MV-4-11 (cell line): ENCODE results near the gene CAPN5.

ENCODE experiments used
- DNase-seq: peaks from one replicate; lab custom pipeline; 2025; lab: John Stamatoyannopoulos, UW

The CAPN5 gene

GRCh38 chr11:77100166-77101042, 33.6 kb downstream of the CAPN5 start:
- DNase-seq = no peak

DNA sequence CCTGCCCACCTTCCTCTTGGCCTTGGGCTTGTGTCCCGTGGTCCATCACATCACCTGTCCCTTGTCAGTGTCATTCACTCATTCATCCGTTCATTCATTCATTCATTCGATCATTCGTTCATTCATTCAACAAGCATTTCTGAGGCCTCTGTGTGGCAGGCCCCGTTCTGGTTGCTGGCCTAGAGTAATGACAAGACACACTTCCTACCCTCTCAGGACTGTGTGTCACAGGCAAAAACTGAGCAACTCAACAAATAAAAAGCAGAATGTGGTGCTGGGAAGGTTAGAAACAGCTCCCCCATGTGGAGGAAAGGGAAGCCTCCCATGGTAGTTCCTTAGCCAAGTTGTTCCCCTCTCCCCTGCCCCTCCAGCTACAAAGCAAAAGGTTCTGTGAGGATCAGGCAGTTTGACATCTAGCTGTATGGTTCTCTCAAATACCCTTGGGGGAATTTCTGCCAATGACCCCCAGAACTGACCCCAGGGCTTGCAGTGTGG, 34.3 kb downstream of the CAPN5 start:
- DNase-seq = peak; percentile 29

DNA sequence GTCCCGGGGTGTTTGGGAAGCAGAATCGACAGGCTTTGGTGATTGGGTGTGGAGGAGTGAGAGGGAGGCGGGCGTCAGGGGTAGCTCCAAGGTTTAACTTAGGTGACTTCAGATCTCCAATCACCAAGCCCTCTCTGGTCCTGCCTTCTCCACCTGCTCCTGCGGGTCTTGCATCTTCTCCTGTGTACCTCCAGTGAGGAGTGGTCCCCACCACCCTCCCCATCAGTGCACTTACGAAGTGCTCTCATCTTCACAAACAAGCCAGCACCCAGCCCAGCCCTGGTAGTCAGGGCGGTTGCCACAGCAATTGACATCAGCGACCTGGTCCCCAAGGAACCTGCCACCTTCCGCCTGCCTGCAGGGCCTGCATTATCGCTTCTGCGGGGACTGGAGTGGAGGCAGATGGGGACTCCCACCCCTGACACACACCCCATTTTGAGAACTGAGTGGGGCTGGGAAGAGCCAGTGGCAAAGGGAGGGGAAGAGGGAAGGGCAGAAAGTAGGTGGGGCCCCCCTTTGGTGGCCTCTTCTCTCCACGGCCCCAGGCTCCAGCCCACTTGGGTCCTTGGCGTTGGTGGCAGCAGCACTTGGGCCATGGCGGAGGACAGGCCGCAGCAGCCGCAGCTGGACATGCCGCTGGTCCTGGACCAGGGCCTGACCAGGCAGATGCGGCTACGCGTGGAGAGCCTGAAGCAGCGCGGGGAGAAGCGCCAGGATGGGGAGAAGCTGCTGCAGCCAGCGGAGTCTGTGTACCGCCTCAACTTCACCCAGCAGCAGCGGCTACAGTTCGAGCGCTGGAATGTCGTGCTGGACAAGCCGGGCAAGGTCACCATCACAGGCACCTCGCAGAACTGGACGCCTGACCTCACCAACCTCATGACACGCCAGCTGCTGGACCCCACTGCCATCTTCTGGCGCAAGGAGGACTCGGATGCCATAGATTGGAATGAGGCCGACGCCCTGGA, 35.8 kb downstream of the CAPN5 start, which contains the start of gene OMP:
Gene OMP (plus strand): TSS at position 595 of the 965 bp plus-strand sequence. CDS start 0 bp downstream, at position 595.
- DNase-seq = no peak

- DNase-seq = no peak
These were observed 36.5 kb downstream of the CAPN5 start for GRCh38 chr11:77103319-77103718.

DNA sequence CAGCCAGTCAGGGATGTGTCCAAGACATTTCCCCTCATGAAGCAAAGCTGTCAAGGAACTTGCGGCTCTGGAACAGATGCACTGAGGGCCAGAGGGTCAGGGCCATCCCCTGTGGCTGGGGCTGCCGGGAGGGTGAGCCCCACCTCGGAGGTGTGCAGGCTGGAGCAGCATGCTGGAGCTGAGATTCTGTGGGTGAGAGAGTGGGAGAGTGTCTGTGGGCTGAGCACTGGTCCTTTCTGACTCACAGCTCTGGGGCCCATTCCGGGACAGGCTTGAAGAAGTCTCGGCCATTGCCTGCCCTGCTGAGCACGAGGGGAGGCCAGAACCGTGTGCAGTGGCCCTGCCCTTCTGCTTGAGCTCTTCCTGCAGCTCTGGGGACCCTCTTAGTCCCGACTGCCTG, 38.0 kb downstream of the CAPN5 start:
- no peak for DNase-seq

GRCh38 chr11:77106321-77106720, 39.5 kb downstream of the CAPN5 start:
- DNase-seq = peak; percentile 33

GRCh38 chr11:77106759-77107158, 40.0 kb downstream of the CAPN5 start:
- no peak for DNase-seq

- DNase-seq = no peak
These were observed 41.2 kb downstream of the CAPN5 start for GRCh38 chr11:77107950-77108349.

GRCh38 chr11:77108436-77108835, 41.7 kb downstream of the CAPN5 start:
- no peak for DNase-seq

GRCh38 chr11:77109236-77110019, 42.7 kb downstream of the CAPN5 start:
- DNase-seq = no peak

GRCh38 chr11:77110836-77111235, 44.1 kb downstream of the CAPN5 start:
- no peak for DNase-seq

DNA sequence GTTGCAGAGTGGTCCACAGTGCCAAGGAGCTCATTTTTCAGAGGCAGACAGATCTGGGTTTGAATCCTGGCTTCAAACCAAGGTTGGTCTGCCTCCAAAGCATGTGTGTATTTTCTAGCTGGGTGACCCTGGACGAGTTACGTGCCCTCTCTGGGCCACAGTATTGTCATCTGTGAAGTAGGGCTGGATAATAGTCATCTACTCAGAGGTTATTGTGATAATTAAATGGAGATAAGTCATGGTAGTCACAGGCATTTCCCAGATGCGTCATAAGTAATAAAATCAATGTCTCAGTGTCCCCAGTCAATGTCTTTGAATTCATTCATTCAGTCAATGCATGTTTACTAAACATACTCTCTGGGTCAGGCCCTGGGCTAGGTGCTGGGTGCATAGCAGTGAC, 44.5 kb downstream of the CAPN5 start:
- no peak for DNase-seq

DNA sequence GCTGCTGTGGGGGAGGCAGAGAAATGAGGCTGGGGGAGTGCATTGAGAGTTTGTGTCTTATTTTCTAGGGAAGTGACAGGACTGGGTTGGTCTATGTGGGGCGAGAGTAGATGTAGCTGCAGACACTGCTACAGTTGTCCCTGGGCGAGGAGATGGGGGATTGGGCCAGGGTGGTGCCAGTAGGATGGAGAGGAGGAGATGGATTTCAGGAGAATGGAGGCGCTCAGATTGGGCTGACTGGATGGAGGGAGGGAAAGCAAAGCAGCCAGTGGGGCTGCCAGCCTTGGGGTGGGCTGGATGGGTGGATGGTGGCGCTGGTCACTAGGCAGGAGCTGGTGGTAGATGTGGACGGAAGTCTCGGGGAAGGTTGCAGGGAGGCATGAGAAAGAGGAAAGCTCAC, 45.2 kb downstream of the CAPN5 start:
- DNase-seq = no peak

GRCh38 chr11:77112641-77113381, 46.0 kb downstream of the CAPN5 start:
- DNase-seq = no peak

DNA sequence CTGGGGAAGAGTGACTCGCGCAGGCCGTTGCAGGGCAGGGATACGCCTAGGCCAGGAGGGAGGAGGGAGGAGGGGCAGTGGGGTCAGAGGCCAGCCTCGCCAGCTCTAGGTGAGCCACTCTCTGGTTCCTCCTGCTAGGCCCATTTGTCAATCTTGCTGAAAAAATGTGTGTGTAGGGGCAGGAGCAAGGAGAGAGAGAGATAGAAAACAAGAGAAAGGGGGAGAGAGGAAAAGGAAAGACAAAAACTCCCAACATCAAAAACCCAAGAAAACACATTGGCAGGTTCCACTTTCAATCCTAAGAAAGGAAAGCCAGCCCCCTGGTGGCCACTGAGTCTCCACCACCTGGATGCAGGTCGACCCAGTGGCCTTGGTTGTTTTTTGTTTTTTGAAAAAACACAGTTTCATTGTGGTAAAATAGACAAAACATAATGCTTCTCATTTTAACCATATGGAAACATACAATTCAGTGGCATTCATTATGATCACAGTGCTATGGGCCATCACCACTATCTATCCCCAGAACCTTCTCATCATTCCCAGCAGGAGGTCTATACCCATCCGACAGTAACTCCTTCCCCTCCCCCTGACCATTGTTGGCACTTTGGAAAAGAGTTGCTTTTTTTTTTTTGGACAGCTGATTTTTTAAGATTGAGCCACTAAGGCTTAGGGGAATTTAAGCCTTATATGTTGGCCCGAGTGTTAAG, 46.8 kb downstream of the CAPN5 start:
- DNase-seq = no peak

- DNase-seq = no peak
These were observed 47.3 kb downstream of the CAPN5 start for GRCh38 chr11:77114089-77114463.

DNA sequence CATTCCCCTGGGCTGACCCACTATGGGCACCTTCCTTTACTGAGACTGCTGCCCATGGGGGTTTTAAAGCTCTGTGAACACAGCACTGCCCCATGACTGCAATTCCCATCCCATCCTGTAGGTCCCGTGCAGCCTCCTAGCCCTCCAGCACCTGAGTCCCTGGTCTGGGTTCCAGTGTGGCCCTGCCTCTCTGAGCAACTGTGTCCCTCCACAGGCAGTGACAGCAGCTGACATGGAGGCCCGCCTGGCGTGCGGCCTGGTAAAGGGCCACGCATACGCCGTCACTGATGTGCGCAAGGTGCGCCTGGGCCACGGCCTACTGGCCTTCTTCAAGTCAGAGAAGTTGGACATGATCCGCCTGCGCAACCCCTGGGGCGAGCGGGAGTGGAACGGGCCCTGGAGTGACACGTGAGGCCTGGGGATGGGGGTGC, 48.4 kb downstream of the CAPN5 start:
- DNase-seq = no peak

DNA sequence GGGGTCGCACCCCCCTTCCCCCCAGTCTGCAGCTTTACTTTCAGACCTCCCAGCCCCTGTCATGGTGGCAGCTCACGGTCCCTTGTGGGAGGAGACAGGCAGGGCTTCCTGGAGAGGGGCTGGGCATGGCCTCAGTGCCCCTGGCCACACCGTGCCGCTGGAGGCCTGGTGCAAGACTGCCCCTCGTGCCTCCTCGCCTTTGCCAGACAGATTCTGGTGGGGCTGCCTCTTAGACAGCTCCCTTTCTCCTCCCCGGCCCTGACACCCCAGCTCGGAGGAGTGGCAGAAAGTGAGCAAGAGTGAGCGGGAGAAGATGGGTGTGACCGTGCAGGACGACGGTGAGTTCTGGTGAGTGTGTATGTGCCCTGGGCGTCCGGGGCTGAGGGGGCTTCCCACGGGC, 49.2 kb downstream of the CAPN5 start:
- DNase-seq = no peak

GRCh38 chr11:77117492-77117891, 50.7 kb downstream of the CAPN5 start:
- DNase-seq = no peak

DNA sequence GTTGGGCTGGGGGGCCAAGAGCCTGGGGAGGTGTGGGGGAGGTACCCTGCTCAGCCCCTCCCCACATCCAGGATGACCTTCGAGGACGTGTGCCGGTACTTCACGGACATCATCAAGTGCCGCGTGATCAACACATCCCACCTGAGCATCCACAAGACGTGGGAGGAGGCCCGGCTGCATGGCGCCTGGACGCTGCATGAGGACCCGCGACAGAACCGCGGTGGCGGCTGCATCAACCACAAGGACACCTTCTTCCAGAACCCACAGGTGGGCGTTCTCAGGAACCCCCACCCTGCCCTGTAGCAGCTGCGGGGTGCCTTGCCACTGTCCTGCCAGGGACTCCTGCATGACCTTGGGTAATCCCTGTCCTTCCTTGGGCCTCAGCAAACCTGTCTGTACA, 51.3 kb downstream of the CAPN5 start:
- no peak for DNase-seq
